ENCODE results near the gene NIT1. TPM values are rescaled to one million over a fixed set of nuclear protein-coding genes. Genes with fewer than 3 reads are reported as not detected.
A peak's percentile ranks its signal among the peaks of the same experiment; 100 is the strongest.

NIT1 gene
- 10 to 100 TPM; 21.8 to 27.6 TPM for total RNA-seq
- long read RNA-seq, transcript NIT1-203 (7 exons, 1,362 nt) = major isoform, 16 of 25 reads
- long read RNA-seq, partial matches to known transcripts = 0 of 25 reads
- long read RNA-seq, other reads (novel, unspliced or antisense) = 8 of 25 reads

GRCh38 chr1:161117759-161118581 lies at the start of gene NIT1, which contains the start of gene PFDN2:
NIT1 (plus strand) TSS chr1:161118105; CDS start chr1:161118177, 72 bp downstream.
PFDN2 (minus strand) TSS chr1:161118037; CDS start chr1:161118026, 11 bp downstream.
- intact Hi-C loops (cut with DNase I) = no loop called here

DNA sequence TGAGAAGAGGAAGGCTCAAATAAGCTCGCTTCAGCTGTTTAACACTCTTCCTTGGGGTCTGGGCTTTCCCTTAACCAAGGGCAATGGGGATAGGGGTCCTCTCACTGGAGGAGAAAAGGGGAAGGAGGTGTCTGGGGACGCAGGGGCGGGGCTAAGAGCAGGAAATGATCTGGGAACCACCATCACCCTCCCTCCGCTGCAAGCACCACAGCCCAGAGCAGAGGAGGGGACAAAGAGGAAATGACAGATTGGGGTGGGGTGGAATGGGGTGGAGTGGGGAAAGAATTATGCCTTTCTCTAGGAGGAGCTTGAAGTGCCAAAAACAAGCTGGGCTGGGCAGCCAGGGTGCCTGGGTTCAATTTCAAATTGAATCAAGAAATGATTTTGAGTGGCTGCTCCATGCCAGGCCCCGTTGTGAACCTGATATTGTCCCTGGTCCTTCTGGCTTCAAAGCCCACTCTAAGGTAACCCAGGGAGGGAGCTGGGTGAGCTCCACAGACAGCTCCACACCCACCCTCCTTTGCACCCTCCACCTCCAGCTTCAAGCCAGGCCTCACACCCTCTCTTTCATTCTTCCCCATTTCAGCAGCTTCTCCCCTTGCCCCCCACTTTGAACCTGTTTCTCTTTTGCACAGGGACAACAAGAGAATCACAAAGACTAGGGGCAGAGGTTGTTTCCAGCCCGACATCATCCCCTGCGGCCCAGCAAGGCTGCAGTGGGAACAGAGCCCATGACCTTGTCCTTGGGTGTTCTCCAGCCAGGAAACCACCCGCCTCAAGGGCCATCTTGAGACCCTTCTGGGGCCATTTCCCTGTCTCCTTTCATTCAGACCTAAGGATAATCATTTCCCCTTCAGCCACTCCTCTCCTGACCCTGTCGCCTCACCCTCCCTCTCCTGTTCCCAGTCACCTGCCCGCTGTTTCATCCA lies 49.3 kb upstream of the NIT1 start:
- peak; percentile 72 for DNase-seq
- peak; percentile 81 to 82 for ATAC-seq
- intact Hi-C loops (cut with DNase I) = no loop called here

More at GRCh38 chr1:161117759-161118581, at the start of gene NIT1, which contains the start of gene PFDN2:
- ATAC-seq (peak; percentile 94), DNase-seq (peak; percentile 90)

DNA sequence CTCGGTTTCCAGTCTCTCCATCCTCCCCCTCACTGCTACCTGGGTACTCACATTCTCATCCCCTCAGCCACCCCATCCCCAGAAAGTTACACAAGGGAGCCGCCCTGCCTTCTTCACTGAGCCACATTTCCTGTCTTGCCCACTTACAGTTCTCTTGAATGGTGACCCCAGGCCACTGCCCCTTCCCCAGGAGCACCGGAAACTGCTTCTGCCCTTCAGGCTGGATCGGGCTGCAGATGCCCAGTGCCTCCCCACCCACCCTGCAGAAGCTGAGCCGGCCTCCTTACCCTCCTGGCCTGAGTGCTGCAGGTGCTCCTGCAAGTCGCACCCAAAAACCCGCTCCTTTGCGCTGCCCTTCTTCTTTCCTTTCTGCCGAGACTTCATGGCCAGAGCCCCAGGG lies 48.7 kb upstream of the NIT1 start:
- ATAC-seq (peak in 1 of 2 donors; percentile 2), DNase-seq (no peak)
- intact Hi-C loops (cut with DNase I) = no loop called here

- intact Hi-C loops (cut with DNase I) = no loop called here
- DNase-seq = peak; percentile 67
- peak; percentile 74 to 77 for ATAC-seq
Measured at GRCh38 chr1:161069731-161070270, 48.1 kb upstream of the NIT1 start, which contains the start of gene ARHGAP30. ARHGAP30 (minus strand) TSS chr1:161069891; CDS start chr1:161069624, 267 bp downstream.

- intact Hi-C loops (cut with DNase I) = no loop called here
- ATAC-seq = no peak
- no peak for DNase-seq
Measured at GRCh38 chr1:161070761-161071160, 47.1 kb upstream of the NIT1 start.

- ATAC-seq = peak in 1 of 2 donors; percentile 8
- peak; percentile 60 for DNase-seq
- intact Hi-C loops (cut with DNase I) = no loop called here
Measured at GRCh38 chr1:161071886-161072371, 46.0 kb upstream of the NIT1 start.

DNA sequence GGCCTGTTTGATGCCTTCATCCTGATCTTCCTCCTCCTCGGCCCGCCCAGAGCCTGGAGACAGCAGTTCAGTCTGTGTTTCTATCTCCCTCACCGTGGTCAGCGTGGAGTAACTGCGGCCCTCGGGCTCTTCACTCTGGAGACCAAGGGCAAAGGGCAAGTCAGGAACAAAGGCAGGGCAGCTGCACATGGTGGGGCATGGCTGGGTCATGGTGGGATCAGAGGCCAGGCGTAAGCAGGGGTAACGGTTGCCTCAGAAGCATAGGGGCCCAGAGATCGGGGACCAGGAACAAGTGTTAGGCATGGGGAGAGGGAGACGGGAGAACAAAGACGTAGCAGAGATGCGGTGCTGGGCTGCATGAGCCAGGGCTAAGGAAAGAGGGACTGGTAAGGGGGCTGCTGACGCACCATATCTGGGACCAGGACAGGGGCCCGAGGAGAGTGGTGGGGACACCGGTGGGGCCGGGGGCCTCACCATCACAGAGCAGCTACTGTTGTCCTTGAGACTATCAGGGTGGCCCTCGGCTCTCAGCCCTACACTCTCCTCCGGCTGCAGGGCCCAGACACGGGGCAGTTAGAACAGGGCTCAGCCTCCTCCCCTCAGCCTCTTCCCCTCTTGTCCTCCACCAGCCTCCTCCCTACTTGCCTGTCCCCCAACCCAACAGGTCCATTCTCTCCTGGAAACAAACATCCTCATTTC lies 45.0 kb upstream of the NIT1 start:
- ATAC-seq = no peak
- DNase-seq = no peak
- intact Hi-C loops (cut with DNase I) = no loop called here

GRCh38 chr1:161073474-161074121 lies 44.3 kb upstream of the NIT1 start:
- DNase-seq (no peak), ATAC-seq (no peak)
- intact Hi-C loops (cut with DNase I) = no loop called here

DNA sequence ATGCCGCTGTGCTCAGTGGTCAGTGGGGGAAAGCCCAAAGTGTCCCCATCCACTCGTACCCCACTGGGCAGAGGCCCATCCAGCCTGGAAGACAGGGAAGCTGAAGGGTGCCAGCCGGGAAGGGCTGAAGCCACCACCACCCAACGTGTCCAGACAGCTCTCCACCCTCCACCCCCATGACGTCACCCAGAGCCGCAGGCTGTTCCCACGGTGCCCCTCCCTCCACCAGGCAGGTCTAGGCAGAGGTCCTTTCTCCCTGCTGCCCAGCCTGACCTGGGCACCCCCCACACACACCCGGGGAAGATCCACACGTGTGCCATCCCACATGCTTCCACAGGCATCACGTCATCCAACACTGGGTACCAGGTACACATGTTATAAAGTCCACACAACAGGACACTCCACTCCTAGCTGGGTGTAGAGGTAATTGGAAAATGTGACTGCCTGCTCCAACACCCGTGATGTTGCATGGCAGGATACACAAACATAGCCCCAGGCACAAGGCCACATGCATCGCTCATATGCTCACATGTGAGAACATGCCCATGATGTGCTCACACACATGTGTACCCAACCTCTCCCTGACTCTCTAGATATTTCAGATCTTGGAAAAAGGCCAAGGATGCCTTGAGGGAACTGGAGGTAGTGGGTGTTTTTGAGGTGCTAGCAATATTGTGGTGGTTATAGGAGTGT lies 43.1 kb upstream of the NIT1 start:
- no peak for ATAC-seq
- intact Hi-C loops (cut with DNase I) = no loop called here
- DNase-seq = no peak

DNA sequence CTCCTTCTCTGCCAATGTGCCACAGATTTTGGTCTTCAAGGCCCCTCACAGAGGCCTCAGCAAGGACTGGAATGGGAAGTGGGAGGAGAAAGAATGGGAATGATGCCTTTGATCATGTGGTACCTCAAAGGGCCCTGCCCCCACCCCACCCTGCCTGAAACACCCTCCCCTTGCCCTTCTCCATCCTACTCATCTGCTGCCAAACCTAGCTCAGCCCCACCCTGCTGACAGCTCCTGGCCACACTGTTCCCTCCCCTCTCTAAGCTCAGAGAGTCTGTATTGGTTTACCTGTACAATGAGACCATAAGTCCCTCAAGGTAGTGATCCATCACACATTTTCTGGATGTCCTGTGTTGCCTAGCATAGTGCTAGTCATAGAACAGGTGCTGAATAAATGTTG lies 41.5 kb upstream of the NIT1 start:
- intact Hi-C loops (cut with DNase I) = no loop called here
- ATAC-seq (no peak), DNase-seq (no peak)

GRCh38 chr1:161077426-161077825 lies 40.5 kb upstream of the NIT1 start:
- DNase-seq (no peak), ATAC-seq (no peak)
- intact Hi-C loops (cut with DNase I) = no loop called here

GRCh38 chr1:161079436-161080110 lies 38.3 kb upstream of the NIT1 start:
- ATAC-seq (no peak), DNase-seq (no peak)
- intact Hi-C loops (cut with DNase I) = no loop called here

- no peak for ATAC-seq
- intact Hi-C loops (cut with DNase I) = no loop called here
- no peak for DNase-seq
Measured at GRCh38 chr1:161080441-161081405, 37.2 kb upstream of the NIT1 start.

DNA sequence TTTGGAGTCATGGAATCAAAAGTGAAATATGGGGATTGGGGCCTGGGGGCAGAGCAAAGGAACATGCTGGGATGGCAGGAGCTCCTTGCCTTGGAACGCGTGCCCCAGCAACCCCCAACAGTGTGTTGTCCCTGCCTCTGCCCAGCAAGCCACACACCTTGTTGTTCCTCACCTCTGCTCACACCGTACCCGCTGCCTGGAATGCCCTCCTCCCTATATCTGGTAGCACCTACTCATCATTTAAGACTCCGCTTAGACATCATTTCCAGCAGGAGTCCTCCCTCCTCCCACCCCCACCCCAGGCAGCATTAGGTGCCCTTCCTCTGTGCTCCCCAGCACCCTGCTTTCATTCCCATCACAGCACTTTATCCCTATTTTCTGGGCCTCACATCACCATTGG lies 36.4 kb upstream of the NIT1 start:
- intact Hi-C loops (cut with DNase I) = no loop called here
- no peak for ATAC-seq
- DNase-seq = no peak

- no peak for DNase-seq
- ATAC-seq = no peak
- intact Hi-C loops (cut with DNase I) = no loop called here
Measured at GRCh38 chr1:161082483-161082882, 35.4 kb upstream of the NIT1 start.

Measured in left cardiac atrium (tissue), 4 donors.